Ramos (cell line): ENCODE measurements around the gene EP300.
"Not testable (repeated sequence)": the region's sequence is repeated elsewhere in the genome, so short reads cannot be mapped to it uniquely, and the experiment has no call there.

Experiments
- in situ Hi-C: fragments of 300-500 bp; cut with MboI; formaldehyde crosslinking; loops from one replicate; pipeline ENCODE4 v1.14.3; 2022; ENCODE audit warnings: low sequenced_read_pairs; ENCODE audit not compliant: unreplicated experiment

The EP300 gene

GRCh38 chr22:41140365-41140957 is 48.1 kb downstream of the EP300 start:
- in situ Hi-C loops: no loop called here

- in situ Hi-C loops: not testable (repeated sequence)
Measured at GRCh38 chr22:41145921-41146320, 53.5 kb downstream of the EP300 start.

GRCh38 chr22:41146573-41146972 is 54.2 kb downstream of the EP300 start:
- in situ Hi-C loops: no loop called here

GRCh38 chr22:41147722-41148121 is 55.3 kb downstream of the EP300 start:
- in situ Hi-C loops: no loop called here

- in situ Hi-C loops: no loop called here
Measured at GRCh38 chr22:41152902-41153301, 60.5 kb downstream of the EP300 start.

GRCh38 chr22:41157083-41157482 is 64.7 kb downstream of the EP300 start:
- in situ Hi-C loops: no loop called here

GRCh38 chr22:41169157-41169556 is 76.8 kb downstream of the EP300 start:
- in situ Hi-C loops: no loop called here

- in situ Hi-C loops: no loop called here
Measured at GRCh38 chr22:41171996-41172395, 79.6 kb downstream of the EP300 start.

- in situ Hi-C loops: no loop called here
Measured at GRCh38 chr22:41175546-41175945, 83.2 kb downstream of the EP300 start.

- in situ Hi-C loops: no loop called here
Measured at GRCh38 chr22:41177040-41177621, 84.7 kb downstream of the EP300 start.

GRCh38 chr22:41177622-41178424 is 85.4 kb downstream of the EP300 start:
- in situ Hi-C loops: no loop called here

- in situ Hi-C loops: no loop called here
Measured at GRCh38 chr22:41178425-41178975, 86.1 kb downstream of the EP300 start.

- in situ Hi-C loops: not testable (repeated sequence)
Measured at GRCh38 chr22:41180362-41180761, 88.0 kb downstream of the EP300 start.

- in situ Hi-C loops: no loop called here
Measured at GRCh38 chr22:41180926-41181325, 88.5 kb downstream of the EP300 start.

- in situ Hi-C loops: no loop called here
Measured at GRCh38 chr22:41181349-41182241, 89.2 kb downstream of the EP300 start.

- in situ Hi-C loops: no loop called here
Measured at GRCh38 chr22:41184679-41185078, 92.3 kb downstream of the EP300 start.

GRCh38 chr22:41191467-41191866 is 99.1 kb downstream of the EP300 start:
- in situ Hi-C loops: no loop called here

- in situ Hi-C loops: no loop called here
Measured at GRCh38 chr22:41193829-41194228, 101.4 kb downstream of the EP300 start.

GRCh38 chr22:41197038-41197972 is 104.9 kb downstream of the EP300 start:
- in situ Hi-C loops: no loop called here
